GM12872 (cell line): Measurements from ENCODE around the gene ZBTB43.

Experiments
- CTCF ChIP-seq: IDR thresholded peaks from 3 replicates; pipeline ENCODE4 v1.5.1; 2011; ENCODE audit warnings: low read depth, mild to moderate bottlenecking, low read length, moderate library complexity; ENCODE audit not compliant: insufficient read depth

ZBTB43 gene

GRCh38 chr9:126796758-126797157, 8.1 kb upstream of the ZBTB43 start:
- TF ChIP-seq CTCF, result no peak

- TF ChIP-seq CTCF, result no peak
Measured at GRCh38 chr9:126797903-126798302, 6.9 kb upstream of the ZBTB43 start.

GRCh38 chr9:126799034-126799433, 5.8 kb upstream of the ZBTB43 start:
- no peak for TF ChIP-seq CTCF

- no peak for TF ChIP-seq CTCF
Measured at GRCh38 chr9:126802318-126803059, 2.4 kb upstream of the ZBTB43 start.

- TF ChIP-seq CTCF, result no peak
Measured at GRCh38 chr9:126804198-126804695, 593 bp upstream of the ZBTB43 start.

- TF ChIP-seq CTCF, result no peak
Measured at GRCh38 chr9:126805554-126806262, 868 bp downstream of the ZBTB43 start.

- no peak for TF ChIP-seq CTCF
Measured at GRCh38 chr9:126806336-126806735, 1.5 kb downstream of the ZBTB43 start.
